ENCODE results near the gene PTMS.

The PTMS gene

GRCh38 chr12:6790496-6791150 is 24.5 kb downstream of the PTMS start:
- DNase-seq, result peak; percentile 42

GRCh38 chr12:6791931-6792520 is 25.9 kb downstream of the PTMS start:
- no peak for DNase-seq

- peak; percentile 42 for DNase-seq
Measured at GRCh38 chr12:6792522-6793201, 26.5 kb downstream of the PTMS start.

- DNase-seq, result no peak
Measured at GRCh38 chr12:6795088-6795487, 28.9 kb downstream of the PTMS start.

- no peak for DNase-seq
Measured at GRCh38 chr12:6796576-6796975, 30.4 kb downstream of the PTMS start.

GRCh38 chr12:6799147-6799546 is 33.0 kb downstream of the PTMS start:
- DNase-seq, result no peak

GRCh38 chr12:6807170-6807569 is 41.0 kb downstream of the PTMS start:
- no peak for DNase-seq

- DNase-seq, result no peak
Measured at GRCh38 chr12:6809056-6809455, 42.9 kb downstream of the PTMS start.

GRCh38 chr12:6810758-6811157 is 44.6 kb downstream of the PTMS start:
- DNase-seq, result no peak

GRCh38 chr12:6813363-6813762 is 47.2 kb downstream of the PTMS start:
- DNase-seq, result no peak

- no peak for DNase-seq
Measured at GRCh38 chr12:6816598-6816997, 50.4 kb downstream of the PTMS start.

- no peak for DNase-seq
Measured at GRCh38 chr12:6817098-6817497, 50.9 kb downstream of the PTMS start.

GRCh38 chr12:6817662-6818157 is 51.5 kb downstream of the PTMS start:
- DNase-seq, result no peak

GRCh38 chr12:6818222-6818621 is 52.1 kb downstream of the PTMS start:
- DNase-seq, result no peak

- no peak for DNase-seq
Measured at GRCh38 chr12:6818645-6819044, 52.5 kb downstream of the PTMS start.

- DNase-seq, result no peak
Measured at GRCh38 chr12:6819106-6820030, 53.2 kb downstream of the PTMS start.

- no peak for DNase-seq
Measured at GRCh38 chr12:6820166-6820565, 54.0 kb downstream of the PTMS start.

Data from hematopoietic multipotent progenitor cell treated with erythropoietin and hydrocortisone succinate and interleukin-3 and kit ligand, for 6 days (in vitro differentiated cells).